ENCODE results near the gene SLX4.

Gene SLX4

GRCh38 chr16:3569851-3570250 is 41.6 kb downstream of the SLX4 start:
- TF ChIP-seq CTCF (IDR thresholded peaks at IDR 0.05; ENCODE audit: insufficient read depth, low read depth, low read length, missing control alignments): no peak
- H3K4me3 ChIP-seq (ENCODE audit: low read depth, low read length): no peak overlapping the region
- DNase-seq (ENCODE audit: low read depth): no peak

GRCh38 chr16:3566990-3567389 is 44.4 kb downstream of the SLX4 start:
- TF ChIP-seq CTCF (IDR thresholded peaks at IDR 0.05; ENCODE audit: insufficient read depth, low read depth, low read length, missing control alignments): no peak
- no peak overlapping the region for H3K4me3 ChIP-seq (ENCODE audit: low read depth, low read length)
- no peak for DNase-seq (ENCODE audit: low read depth)

- TF ChIP-seq CTCF (IDR thresholded peaks at IDR 0.05; ENCODE audit: insufficient read depth, low read depth, low read length, missing control alignments): no peak
- H3K4me3 ChIP-seq (ENCODE audit: low read depth, low read length): no peak overlapping the region
- DNase-seq (ENCODE audit: low read depth): no peak
Observed at GRCh38 chr16:3564889-3565141, 46.6 kb downstream of the SLX4 start.

- no peak for TF ChIP-seq CTCF (IDR thresholded peaks at IDR 0.05; ENCODE audit: insufficient read depth, low read depth, low read length, missing control alignments)
- H3K4me3 ChIP-seq (ENCODE audit: low read depth, low read length): no peak overlapping the region
- DNase-seq (ENCODE audit: low read depth): no peak
Observed at GRCh38 chr16:3564130-3564888, 47.1 kb downstream of the SLX4 start.

GRCh38 chr16:3562914-3563480 is 48.4 kb downstream of the SLX4 start:
- no peak for DNase-seq (ENCODE audit: low read depth)
- TF ChIP-seq CTCF (IDR thresholded peaks at IDR 0.05; ENCODE audit: insufficient read depth, low read depth, low read length, missing control alignments): no peak
- H3K4me3 ChIP-seq (ENCODE audit: low read depth, low read length): no peak overlapping the region

GRCh38 chr16:3561626-3562025 is 49.8 kb downstream of the SLX4 start:
- H3K4me3 ChIP-seq (ENCODE audit: low read depth, low read length): no peak overlapping the region
- DNase-seq (ENCODE audit: low read depth): no peak
- TF ChIP-seq CTCF (IDR thresholded peaks at IDR 0.05; ENCODE audit: insufficient read depth, low read depth, low read length, missing control alignments): no peak
